K562 (cell line): ENCODE data around the gene HOXC11. TPM values are rescaled to one million over a fixed set of nuclear protein-coding genes. Genes with fewer than 3 reads are reported as not detected.
A peak's percentile ranks its signal among the peaks of the same experiment; 100 is the strongest.

Source experiments
- DPF2 ChIP-seq: fragments of 450-650 bp; IDR thresholded peaks from 2 replicates; pipeline ENCODE4 v1.6.1; 2016
- E2F1 ChIP-seq: sonication (generic); formaldehyde crosslinking; IDR thresholded peaks from 2 replicates; pipeline ENCODE4 v1.8.1; 2023; ENCODE audit warnings: mild to moderate bottlenecking, missing genetic modification reagents, moderate library complexity
- EP400 ChIP-seq: fragments of 450-650 bp; IDR thresholded peaks from 2 replicates; pipeline ENCODE4 v1.6.1; 2017; ENCODE audit warnings: antibody characterized with exemption, mild to moderate bottlenecking, moderate library complexity
- JUND ChIP-seq, 2 experiments: IDR thresholded peaks; 2 replicates in 1 of 2; 3 replicates in 1 of 2; pipeline ENCODE4 v1.6.1; 2011; ENCODE audit warnings: borderline replicate concordance in 2 of 2, low read depth in 2 of 2, low read length in 2 of 2, improper control_type of control experiment in 1 of 2, missing biosample characterization in 1 of 2, missing genetic modification characterization in 1 of 2, missing genetic modification reagents in 1 of 2
- MEIS2 ChIP-seq: fragments of 450-650 bp; IDR thresholded peaks from 2 replicates; pipeline ENCODE4 v1.6.1; 2014; ENCODE audit warnings: mild to moderate bottlenecking; ENCODE audit not compliant: partially characterized antibody
- NBN ChIP-seq: fragments of 450-650 bp; IDR thresholded peaks from 2 replicates; pipeline ENCODE4 v1.6.1; 2016; ENCODE audit warnings: low read depth, mild to moderate bottlenecking
- NFIC ChIP-seq: fragments of 450-650 bp; IDR thresholded peaks from 2 replicates; pipeline ENCODE4 v1.6.1; 2017; ENCODE audit warnings: mild to moderate bottlenecking, inconsistent platforms
- NONO ChIP-seq, 2 experiments: fragments of 200-400 bp in 1 of 2; fragments of 450-650 bp in 1 of 2; formaldehyde crosslinking in 1 of 2; IDR thresholded peaks; 2 replicates each; pipeline ENCODE4 v1.6.1; 2017; ENCODE audit warnings: low read depth in 2 of 2, mild to moderate bottlenecking in 2 of 2, moderate library complexity in 2 of 2, low read length in 1 of 2
- PTTG1 ChIP-seq: fragments of 450-650 bp; IDR thresholded peaks from 2 replicates; pipeline ENCODE4 v1.6.1; 2016; ENCODE audit warnings: low read depth, mild to moderate bottlenecking, missing genetic modification characterization, missing compliant biosample characterization
- RHOXF2B ChIP-seq: fragments of 250-450 bp; sonication (Bioruptor Pico); conservative IDR thresholded peaks from 2 replicates; pipeline ENCODE4 v1.5.1; 2021
- SAP30 ChIP-seq: fragments of 200-600 bp; sonication (generic); IDR thresholded peaks from 2 replicates; pipeline ENCODE4 v1.6.1; 2012; ENCODE audit warnings: borderline replicate concordance, low read depth, mild to moderate bottlenecking, moderate library complexity, low read length, control low read depth, inconsistent platforms; ENCODE audit not compliant: insufficient read depth, poor library complexity, severe bottlenecking
- SMARCB1 ChIP-seq: IDR thresholded peaks from 2 replicates; pipeline ENCODE4 v1.6.1; 2011; ENCODE audit warnings: improper control_type of control experiment, low read depth; ENCODE audit not compliant: insufficient read length
- SNIP1 ChIP-seq: fragments of 450-650 bp; IDR thresholded peaks from 2 replicates; pipeline ENCODE4 v1.7.1; 2017; ENCODE audit warnings: low read depth, mild to moderate bottlenecking
- TARDBP ChIP-seq: fragments of 450-650 bp; IDR thresholded peaks from 2 replicates; pipeline ENCODE4 v1.6.1; 2016
- TCF3 ChIP-seq: sonication (generic); formaldehyde crosslinking; IDR thresholded peaks from 2 replicates; pipeline ENCODE4 v1.4.0; 2020; ENCODE audit warnings: mild to moderate bottlenecking, missing genetic modification reagents
- TCFL5 ChIP-seq: fragments of 250-450 bp; sonication (Bioruptor Pico); conservative IDR thresholded peaks from 2 replicates; pipeline ENCODE4 v1.6.1; 2021; ENCODE audit warnings: mild to moderate bottlenecking, moderate library complexity, matching md5 sums
- VEZF1 ChIP-seq: fragments of 200-800 bp; sonication (Bioruptor generic); IDR thresholded peaks from 2 replicates; pipeline ENCODE4 v1.6.1; 2017; ENCODE audit warnings: missing genetic modification characterization, missing compliant biosample characterization
- YY1 ChIP-seq, 3 experiments: IDR thresholded peaks; 2 replicates each; pipeline ENCODE4 v1.6.1; 2011; ENCODE audit warnings: low read length in 2 of 3, mild to moderate bottlenecking in 2 of 3, moderate library complexity in 2 of 3, borderline replicate concordance in 1 of 3, control low read depth in 1 of 3, low read depth in 1 of 3; ENCODE audit not compliant: insufficient read depth in 3 of 3, insufficient replicate concordance in 2 of 3, control insufficient read depth in 1 of 3, insufficient read length in 1 of 3; ENCODE audit errors: extremely low read depth in 1 of 3
- ZNF253 ChIP-seq: fragments of 250-450 bp; sonication (Bioruptor Pico); conservative IDR thresholded peaks from 2 replicates; pipeline ENCODE4 v1.6.1; 2021; ENCODE audit warnings: mild to moderate bottlenecking
- ZNF395 ChIP-seq: fragments of 200-800 bp; sonication (Bioruptor generic); IDR thresholded peaks from 2 replicates; pipeline ENCODE4 v1.6.1; 2017; ENCODE audit warnings: missing genetic modification characterization, missing compliant biosample characterization
- ZNF511 ChIP-seq: sonication (generic); formaldehyde crosslinking; IDR thresholded peaks from 2 replicates; pipeline ENCODE4 v1.8.0; 2022; ENCODE audit warnings: mild to moderate bottlenecking, missing genetic modification reagents
- ZNF586 ChIP-seq: fragments of 450-650 bp; formaldehyde crosslinking; conservative IDR thresholded peaks from 2 replicates; pipeline ENCODE4 v1.4.0; 2020; ENCODE audit warnings: mild to moderate bottlenecking, moderate library complexity
- polyA plus RNA-seq, 8 experiments: library from polyadenylated mRNA; depleted of rRNA in 4 of 8; stranded (reverse) in 5 of 8; unstranded in 3 of 8; fragments of >200 nt; fragmentation: Nextera tagmentation in 2 of 8; fragmentation: Illumina TruSeq in 1 of 8; extraction: Ambion mirVana in 2 of 8; extraction: Trizol in 1 of 8; gene quantifications; 2 replicates each; pipeline versions ENCODE4 v1.2.1 to v1.2.3, GENCODE V29; 2011 to 2014; ENCODE audit warnings: inconsistent platforms in 1 of 8, missing spikeins in 1 of 8
- total RNA-seq, 7 experiments: library from RNA; depleted of rRNA in 6 of 7; stranded (reverse); fragments of >200 nt in 6 of 7; fragmentation: Illumina TruSeq in 2 of 7; extraction: Trizol in 2 of 7; gene quantifications; 2 replicates each; pipeline versions ENCODE4 v1.2.1 to v1.2.3, GENCODE V29; 2011 to 2021; ENCODE audit warnings: low replicate concordance in 1 of 7

The HOXC11 gene
- total and polyA plus RNA-seq, 9 of the 15 experiments (the other 6 are each of a cell fraction or from before 2014, with no cell fraction given): not detected

GRCh38 chr12:54017878-54018467 lies 45.0 kb downstream of the HOXC11 start (continued):
- TF ChIP-seq VEZF1 (CRISPR knock-in tag): peak; percentile 96
- TF ChIP-seq TARDBP: no peak
- TF ChIP-seq E2F1 (CRISPR knock-in tag): no peak
- no peak for TF ChIP-seq TCFL5 (CRISPR knock-in tag)
- TF ChIP-seq NFIC: no peak; the same call in 1 of the 2 replicates
- peak; percentile 62; the same call in 1 of the 2 replicates for TF ChIP-seq EP400
- no peak for TF ChIP-seq SAP30
- TF ChIP-seq PTTG1 (tag): no peak
- no peak for TF ChIP-seq ZNF253 (CRISPR knock-in tag)
- TF ChIP-seq ZNF511 (CRISPR knock-in tag): peak; percentile 57; the same call in 1 of the 2 replicates
- TF ChIP-seq TCF3 (CRISPR knock-in tag): 0 out of 2 replicates have a peak, but pooled peaks have one; percentile 10
- TF ChIP-seq JUND (IDR thresholded peaks at IDR 0.05; ENCODE audit: borderline replicate concordance, low read depth, low read length): peak; percentile 17; the same call in 1 of the 2 replicates
- no peak; the same call in 2 of the 3 replicates for TF ChIP-seq JUND (tag; IDR thresholded peaks at IDR 0.05; ENCODE audit: borderline replicate concordance, low read depth, low read length)
- peak; percentile 74 for TF ChIP-seq MEIS2
- peak; percentile 80; the same call in 1 of the 2 replicates for TF ChIP-seq ZNF395 (CRISPR knock-in tag)
- TF ChIP-seq RHOXF2B (CRISPR knock-in tag): no peak
- no peak for TF ChIP-seq NONO (IDR thresholded peaks at IDR 0.05; ENCODE audit: low read depth in 2 of 2, low read length in 1 of 2)
- TF ChIP-seq DPF2: no peak
- TF ChIP-seq SMARCB1: no peak
- TF ChIP-seq SNIP1: no peak
- TF ChIP-seq YY1 (IDR thresholded peaks at IDR 0.05; ENCODE audit: borderline replicate concordance in 1 of 3, control insufficient read depth in 1 of 3, extremely low read depth in 1 of 3, insufficient read depth in 3 of 3, insufficient read length in 1 of 3, insufficient replicate concordance in 2 of 3, low read depth in 1 of 3, low read length in 2 of 3): peak in 2 of 3 experiments; percentile 46 to 83
- peak; percentile 47; the same call in 1 of the 2 replicates for TF ChIP-seq NBN
- TF ChIP-seq ZNF586 (CRISPR knock-in tag): no peak
